ENCODE measurements around the gene SRRM3.
A peak's percentile ranks its signal among the peaks of the same experiment; 100 is the strongest.
"Not testable (repeated sequence)": the region's sequence is repeated elsewhere in the genome, so short reads cannot be mapped to it uniquely, and the experiment has no call there.

The SRRM3 gene

GRCh38 chr7:76189276-76189675 lies 12.4 kb upstream of the SRRM3 start:
- DNase-seq (ENCODE audit: low read depth) = no peak

- DNase-seq (ENCODE audit: low read depth) = peak; percentile 9
Measured at GRCh38 chr7:76191783-76192240, 9.9 kb upstream of the SRRM3 start.

GRCh38 chr7:76193466-76193865 lies 8.2 kb upstream of the SRRM3 start:
- DNase-seq (ENCODE audit: low read depth) = no peak

GRCh38 chr7:76193883-76194282 lies 7.8 kb upstream of the SRRM3 start:
- DNase-seq (ENCODE audit: low read depth) = no peak

GRCh38 chr7:76196786-76197185 lies 4.9 kb upstream of the SRRM3 start:
- DNase-seq (ENCODE audit: low read depth) = no peak

GRCh38 chr7:76198202-76198601 lies 3.5 kb upstream of the SRRM3 start:
- no peak for DNase-seq (ENCODE audit: low read depth)

GRCh38 chr7:76202666-76203030 lies 952 bp downstream of the SRRM3 start:
- no peak for DNase-seq (ENCODE audit: low read depth)

GRCh38 chr7:76204147-76204546 lies 2.5 kb downstream of the SRRM3 start:
- DNase-seq (ENCODE audit: low read depth) = no peak

GRCh38 chr7:76206633-76207032 lies 4.9 kb downstream of the SRRM3 start:
- DNase-seq (ENCODE audit: low read depth) = no peak

- DNase-seq (ENCODE audit: low read depth) = no peak
Measured at GRCh38 chr7:76209310-76209709, 7.6 kb downstream of the SRRM3 start.

- no peak for DNase-seq (ENCODE audit: low read depth)
Measured at GRCh38 chr7:76211216-76211615, 9.5 kb downstream of the SRRM3 start.

- not testable (repeated sequence) for DNase-seq (ENCODE audit: low read depth)
Measured at GRCh38 chr7:76215349-76215748, 13.7 kb downstream of the SRRM3 start.

- no peak for DNase-seq (ENCODE audit: low read depth)
Measured at GRCh38 chr7:76216381-76217082, 14.8 kb downstream of the SRRM3 start.

- no peak for DNase-seq (ENCODE audit: low read depth)
Measured at GRCh38 chr7:76217942-76218566, 16.4 kb downstream of the SRRM3 start.

GRCh38 chr7:76220185-76221057 lies 18.7 kb downstream of the SRRM3 start:
- DNase-seq (ENCODE audit: low read depth) = no peak

- DNase-seq (ENCODE audit: low read depth) = no peak
Measured at GRCh38 chr7:76222333-76222732, 20.6 kb downstream of the SRRM3 start.

GRCh38 chr7:76222839-76223238 lies 21.1 kb downstream of the SRRM3 start:
- DNase-seq (ENCODE audit: low read depth) = no peak

- no peak for DNase-seq (ENCODE audit: low read depth)
Measured at GRCh38 chr7:76223286-76223972, 21.7 kb downstream of the SRRM3 start.

GRCh38 chr7:76224695-76225094 lies 23.0 kb downstream of the SRRM3 start:
- DNase-seq (ENCODE audit: low read depth) = no peak

GRCh38 chr7:76225379-76225778 lies 23.7 kb downstream of the SRRM3 start:
- no peak for DNase-seq (ENCODE audit: low read depth)

- no peak for DNase-seq (ENCODE audit: low read depth)
Measured at GRCh38 chr7:76225951-76226350, 24.3 kb downstream of the SRRM3 start.

- DNase-seq (ENCODE audit: low read depth) = not testable (repeated sequence)
Measured at GRCh38 chr7:76226878-76227423, 25.3 kb downstream of the SRRM3 start.
